ENCODE data around the gene SPTBN1.

- TF ChIP-seq CTCF (IDR thresholded peaks at IDR 0.05) (no peak), TEAD4 (CRISPR knock-in tag; IDR thresholded peaks at IDR 0.05) (no peak), USF2 (CRISPR knock-in tag; IDR thresholded peaks at IDR 0.05) (no peak), HMGXB4 (CRISPR knock-in tag; IDR thresholded peaks at IDR 0.05) (no peak), CBFB (CRISPR knock-in tag; IDR thresholded peaks at IDR 0.05; ENCODE audit: low read depth) (no peak), ETV6 (CRISPR knock-in tag; IDR thresholded peaks at IDR 0.05) (no peak), SOX15 (CRISPR knock-in tag; IDR thresholded peaks at IDR 0.05) (no peak), ATF2 (CRISPR knock-in tag; IDR thresholded peaks at IDR 0.05; ENCODE audit: borderline replicate concordance, low read depth) (no peak), CREB1 (CRISPR knock-in tag; IDR thresholded peaks at IDR 0.05) (no peak), ATF6 (CRISPR knock-in tag; IDR thresholded peaks at IDR 0.05) (no peak)
These were observed 185.9 kb downstream of the SPTBN1 start for GRCh38 chr2:54641988-54642387.

All from WTC11 (cell line).